Adrenal gland (tissue), 12 donors: ENCODE measurements around the gene IL32. TPM values are rescaled to one million over a fixed set of nuclear protein-coding genes. Genes with fewer than 3 reads are reported as not detected.

Experiments
- DNase-seq, 7 donors: peaks; one replicate each; pipeline ENCODE4 v3.0.0-alpha.2; 2019 to 2020
- H3K27ac ChIP-seq, 5 donors: fragments of 200-600 bp; sonication (generic) in 4 of 5; 1 replicate in 3 of 5; 2 replicates in 2 of 5; pipeline versions ENCODE4 v1.5.1 to v1.8.0; 2016 to 2020; ENCODE audit warnings: mild to moderate bottlenecking in 1 of 5
- H3K27me3 ChIP-seq: fragments of 200-600 bp; 2 replicates; pipeline ENCODE4 v1.8.0; 2021
- H3K36me3 ChIP-seq, 2 donors: fragments of 200-600 bp; replicated peaks in 1 of 2; 1 replicate in 1 of 2; 2 replicates in 1 of 2; pipeline versions ENCODE4 v1.5.1 to v1.8.0; 2018 to 2022
- H3K4me1 ChIP-seq, 2 donors: fragments of 200-600 bp; replicated peaks in 1 of 2; 1 replicate in 1 of 2; 2 replicates in 1 of 2; pipeline versions ENCODE4 v1.5.1 to v1.8.0; 2018 to 2021
- H3K4me3 ChIP-seq, 4 donors: fragments of 200-600 bp; sonication (generic) in 3 of 4; one replicate each; pipeline ENCODE4 v1.5.1; 2016 to 2018
- H3K9me3 ChIP-seq, 3 donors: fragments of 200-600 bp; sonication (generic) in 1 of 3; replicated peaks in 1 of 3; 1 replicate in 2 of 3; 2 replicates in 1 of 3; pipeline versions ENCODE4 v1.5.1 to v1.8.0; 2016 to 2021
- POLR2A ChIP-seq, 2 donors: fragments of 450-650 bp; IDR thresholded peaks; one replicate each; pipeline ENCODE4 v1.6.1; 2017; ENCODE audit warnings: antibody characterized with exemption in 2 of 2, mild to moderate bottlenecking in 2 of 2, moderate library complexity in 1 of 2
- WGBS, 4 donors: extraction: QIAGEN DNeasy Blood & Tissue Kit in 2 of 4; methylation state at CpG; one replicate each; pipeline versions ENCODE4 v1.1.5 to v1.1.7; 2013 to 2017; 5-methylcytosine and 5-hydroxymethylcytosine counted together
- intact Hi-C, 2 donors: fragments of 100-400 bp; cut with DNase I; formaldehyde crosslinking; loops; one replicate each; pipeline versions ENCODE4 v1.14.1 to v1.15.0; 2022 to 2023
- polyA plus RNA-seq, 3 donors: library from polyadenylated mRNA; stranded (reverse); fragments of 200-250 nt in 2 of 3; fragments of 350-450 nt in 1 of 3; fragmentation: Illumina TruSeq in 1 of 3; extraction: RNeasy Lipid Tissue Mini Kit (QIAGEN cat#74804) in 1 of 3; gene quantifications; one replicate each; pipeline ENCODE4 v1.2.3, GENCODE V29; 2013 to 2014
- total RNA-seq, 9 donors: library from RNA; depleted of rRNA in 4 of 9; stranded (reverse); fragments of >200 nt in 4 of 9; fragments of 120-200 nt in 1 of 9; fragmentation: NEBNext Ultra II Directional in 1 of 9; extraction: Animal tissue kit (Norgen Biotek cat#: 25700) in 1 of 9; gene quantifications; one replicate each; pipeline versions ENCODE4 v1.1.0 to v1.2.4, GENCODE V29; 2013 to 2023
- TF ChIP-seq, protein P1 (sequence below), 6 experiments: fragments of 450-650 bp in 4 of 6; fragments of 200-600 bp in 2 of 6; sonication (generic) in 1 of 6; IDR thresholded peaks; 1 replicate in 5 of 6; 2 replicates in 1 of 6; pipeline versions ENCODE4 v1.5.1 to v1.8.0; 2016 to 2021; ENCODE audit warnings: antibody characterized with exemption in 6 of 6, mild to moderate bottlenecking in 2 of 6, moderate library complexity in 1 of 6
- donor health status: healthy with polysubstance abuse.
- donor health status: Bipolar disorder and iron deficiency.
- donor health status: DM: yes; HTN: yes; CAD: no.
- donor health status: DM: no; HTN: no; CAD: no.
- donor health status: DM: no; HTN: no; CAD: no.
- donor health status: DM: yes; HTN: yes; CAD: no.

The IL32 gene
- total and polyA plus RNA-seq, 12 donors = 3.9 to 127 (median 23.1) TPM

DNA sequence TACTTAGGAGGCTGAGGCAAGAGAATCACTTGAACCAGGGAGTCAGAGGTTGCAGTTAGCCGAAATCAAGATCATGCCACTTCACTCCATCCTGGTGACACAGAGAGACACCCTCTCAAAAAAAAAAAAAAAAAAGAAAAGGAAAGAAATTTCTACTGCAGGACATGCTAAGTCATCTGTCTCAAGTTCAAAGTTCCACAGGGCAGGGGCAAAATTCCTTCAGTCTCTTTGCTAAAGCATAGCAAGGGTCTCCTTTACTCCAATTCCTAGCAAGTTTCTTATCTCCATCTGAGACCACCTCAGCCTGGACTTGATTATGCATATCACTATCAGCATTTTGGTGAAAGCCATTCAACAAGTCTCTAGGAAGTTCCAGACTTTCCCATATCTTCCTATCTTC is 19.1 kb downstream of the IL32 start:
- Histone ChIP-seq H3K4me1 (peaks cover 0 to 4% of the 10 kb centered on the region in 2 donors), H3K4me3 (no peak overlapping the region), H3K27ac (no peak overlapping the region), H3K36me3 (no peaks in the 10 kb centered on the region), H3K9me3 (no peaks in the 10 kb centered on the region), H3K27me3 (no peaks in the 10 kb centered on the region)
- WGBS, 4 donors = 85 to 95% (median 90%) methylated on average over 1 of the region's 1 CpG
- no peak for TF ChIP-seq POLR2A (IDR thresholded peaks at IDR 0.05)
- TF ChIP-seq, protein P1, sequence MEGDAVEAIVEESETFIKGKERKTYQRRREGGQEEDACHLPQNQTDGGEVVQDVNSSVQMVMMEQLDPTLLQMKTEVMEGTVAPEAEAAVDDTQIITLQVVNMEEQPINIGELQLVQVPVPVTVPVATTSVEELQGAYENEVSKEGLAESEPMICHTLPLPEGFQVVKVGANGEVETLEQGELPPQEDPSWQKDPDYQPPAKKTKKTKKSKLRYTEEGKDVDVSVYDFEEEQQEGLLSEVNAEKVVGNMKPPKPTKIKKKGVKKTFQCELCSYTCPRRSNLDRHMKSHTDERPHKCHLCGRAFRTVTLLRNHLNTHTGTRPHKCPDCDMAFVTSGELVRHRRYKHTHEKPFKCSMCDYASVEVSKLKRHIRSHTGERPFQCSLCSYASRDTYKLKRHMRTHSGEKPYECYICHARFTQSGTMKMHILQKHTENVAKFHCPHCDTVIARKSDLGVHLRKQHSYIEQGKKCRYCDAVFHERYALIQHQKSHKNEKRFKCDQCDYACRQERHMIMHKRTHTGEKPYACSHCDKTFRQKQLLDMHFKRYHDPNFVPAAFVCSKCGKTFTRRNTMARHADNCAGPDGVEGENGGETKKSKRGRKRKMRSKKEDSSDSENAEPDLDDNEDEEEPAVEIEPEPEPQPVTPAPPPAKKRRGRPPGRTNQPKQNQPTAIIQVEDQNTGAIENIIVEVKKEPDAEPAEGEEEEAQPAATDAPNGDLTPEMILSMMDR (IDR thresholded peaks at IDR 0.05) = no peak
- DNase-seq = no peak
- intact Hi-C loops = no loop called here

DNA sequence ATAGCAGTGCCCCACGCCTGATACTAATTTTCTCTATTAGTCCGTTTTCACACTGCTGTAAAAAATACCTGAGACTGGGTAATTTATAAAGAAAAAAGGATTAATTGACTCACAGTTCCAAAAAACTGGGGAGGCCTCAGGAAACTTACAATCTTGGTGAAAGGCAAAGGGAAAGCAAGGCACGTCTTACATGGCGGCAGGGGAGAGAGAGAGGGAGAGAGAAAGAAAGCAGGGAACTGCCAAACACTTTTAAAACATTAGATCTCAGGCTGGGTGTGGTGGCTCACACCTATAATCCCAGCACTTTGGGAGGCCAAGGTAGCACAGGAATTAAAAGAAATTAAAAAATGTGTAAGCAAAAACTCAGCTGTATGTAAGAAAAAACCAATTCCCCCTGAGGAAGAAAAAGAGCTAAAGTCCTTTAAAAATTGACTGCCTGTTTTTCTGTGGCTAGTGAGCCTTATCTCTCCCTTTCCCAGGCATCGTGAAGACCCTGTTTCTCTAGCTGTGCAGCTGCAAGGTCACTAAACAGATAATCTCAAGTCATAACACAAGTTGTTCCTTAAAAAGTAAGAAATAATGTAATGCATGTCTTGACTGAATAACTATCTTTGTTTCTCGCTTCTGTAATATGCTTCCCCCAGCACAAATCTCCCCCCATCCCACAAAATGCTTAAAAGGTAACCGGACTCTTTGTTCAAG is 19.7 kb downstream of the IL32 start:
- H3K27me3 ChIP-seq = no peaks in the 10 kb centered on the region
- no peaks in the 10 kb centered on the region for H3K9me3 ChIP-seq
- H3K36me3 ChIP-seq = no peaks in the 10 kb centered on the region
- no peak overlapping the region for H3K4me3 ChIP-seq
- H3K4me1 ChIP-seq = peaks cover 0 to 4% of the 10 kb centered on the region in 2 donors
- intact Hi-C loops = no loop called here
- H3K27ac ChIP-seq = no peak overlapping the region
- no peak for DNase-seq
- WGBS, 4 donors = 68 to 75% (median 69%) methylated on average over 7 of the region's 7 CpGs
- TF ChIP-seq, protein P1 (IDR thresholded peaks at IDR 0.05) = no peak
- TF ChIP-seq POLR2A (IDR thresholded peaks at IDR 0.05) = no peak

DNA sequence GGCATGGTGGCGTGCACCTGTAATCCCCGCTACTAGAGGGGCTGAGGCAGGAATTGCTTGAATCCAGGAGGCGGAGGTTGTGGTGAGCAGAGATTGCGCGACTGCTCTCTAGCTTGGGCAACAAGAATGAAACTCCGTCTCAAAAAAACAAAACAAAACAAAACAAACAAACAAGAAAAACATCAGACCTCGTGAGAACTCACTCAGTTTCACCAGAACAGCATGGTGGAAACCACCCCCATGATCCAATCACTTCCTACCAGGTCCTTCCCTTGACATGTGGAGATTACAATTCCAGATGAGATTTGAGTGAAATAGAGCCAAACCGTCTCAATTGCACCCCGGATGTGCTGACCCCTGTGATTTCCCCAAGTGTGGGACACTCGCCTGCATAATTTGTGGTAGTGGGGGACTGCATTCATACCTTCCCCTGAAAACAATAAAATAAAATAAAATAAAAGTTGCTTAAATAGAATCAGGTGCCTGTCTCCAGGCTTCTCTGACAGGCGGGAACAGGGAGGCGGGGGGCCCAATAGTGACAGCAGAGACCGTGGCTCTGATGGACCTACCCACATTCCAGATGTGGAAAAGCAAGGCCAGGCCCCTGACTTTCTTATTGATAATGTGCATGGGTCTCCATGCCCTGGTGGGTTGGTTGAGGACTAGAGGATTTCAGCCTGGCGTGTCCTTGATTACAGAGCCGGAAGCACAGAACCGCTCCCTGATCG is 20.6 kb downstream of the IL32 start:
- Histone ChIP-seq H3K4me3 (peak overlapping the region in 1 of 4 donors; percentile 36), H3K27ac (peak overlapping the region in 1 of 5 donors; percentile 51), H3K27me3 (no peaks in the 10 kb centered on the region), H3K4me1 (peaks cover 0 to 4% of the 10 kb centered on the region in 2 donors), H3K9me3 (no peaks in the 10 kb centered on the region), H3K36me3 (no peaks in the 10 kb centered on the region)
- intact Hi-C loops = no loop called here
- WGBS, 4 donors = 71 to 83% (median 81%) methylated on average over 17 of the region's 17 CpGs
- TF ChIP-seq, protein P1 (IDR thresholded peaks at IDR 0.05) = no peak
- TF ChIP-seq POLR2A (IDR thresholded peaks at IDR 0.05) = no peak
- no peak for DNase-seq

DNA sequence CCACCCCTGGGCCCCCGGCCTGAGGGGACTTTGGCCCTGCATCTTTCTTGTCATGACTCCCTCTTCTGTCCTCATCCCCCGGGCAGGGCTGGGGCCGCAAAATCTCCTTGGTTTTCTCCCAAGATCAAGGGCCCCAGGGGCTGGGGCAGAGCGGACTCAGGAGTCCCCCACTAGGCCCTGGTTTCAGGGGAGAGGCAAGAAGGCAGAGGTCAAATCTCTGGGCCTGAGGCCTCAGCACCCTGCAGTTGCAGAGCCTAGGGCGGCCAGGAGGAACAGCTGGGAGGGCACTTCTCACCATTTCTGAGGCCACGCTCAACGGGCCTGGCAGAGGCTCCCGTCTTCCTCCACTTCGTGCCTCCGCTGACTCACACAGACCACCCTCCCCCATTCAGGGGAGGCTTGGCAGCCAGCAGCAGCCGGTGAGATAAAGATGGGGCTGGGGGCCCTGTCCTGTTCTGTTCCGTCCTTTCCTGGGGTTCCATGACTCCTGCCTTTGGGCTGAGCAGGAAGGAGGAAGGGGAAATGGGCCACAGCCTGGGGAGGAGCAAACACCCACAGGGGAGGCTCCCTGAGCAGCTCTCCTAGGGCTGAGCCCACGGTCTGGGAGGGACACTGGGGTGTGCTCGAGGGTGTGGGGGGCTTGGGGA is 21.3 kb downstream of the IL32 start:
- intact Hi-C loops = no loop called here
- DNase-seq = no peak
- H3K4me3 ChIP-seq = peak overlapping the region in 1 of 4 donors; percentile 36
- H3K9me3 ChIP-seq = no peaks in the 10 kb centered on the region
- 54 to 69% (median 63%) methylated on average over 5 to 14 of the region's 14 CpGs for WGBS, 4 donors
- peak overlapping the region in 2 of 5 donors; percentile 34 to 51 for H3K27ac ChIP-seq
- no peaks in the 10 kb centered on the region for H3K36me3 ChIP-seq
- H3K27me3 ChIP-seq = no peaks in the 10 kb centered on the region
- H3K4me1 ChIP-seq = peaks cover 0 to 4% of the 10 kb centered on the region in 2 donors
- TF ChIP-seq, protein P1 (IDR thresholded peaks at IDR 0.05) = no peak
- TF ChIP-seq POLR2A (IDR thresholded peaks at IDR 0.05) = no peak
